Measurements from ENCODE around the gene HOXC10.

GRCh38 chr12:54014377-54015017 is 29.6 kb downstream of the HOXC10 start:
- TF ChIP-seq CTCF (IDR thresholded peaks at IDR 0.05 in 2 of 3, conservative IDR thresholded peaks at IDR 0.05 in 1 of 3; ENCODE audit: borderline replicate concordance in 1 of 3, insufficient read depth in 1 of 3, low read depth in 2 of 3, low read length in 2 of 3) (no peak), POLR2AphosphoS5 (IDR thresholded peaks at IDR 0.05; ENCODE audit: low read depth, low read length) (no peak), EZH2 (IDR thresholded peaks at IDR 0.05) (no peak), MAX (IDR thresholded peaks at IDR 0.05) (no peak), POLR2A (IDR thresholded peaks at IDR 0.05; ENCODE audit: borderline replicate concordance, extremely low read depth, insufficient read depth, insufficient read length) (no peak), RAD21 (IDR thresholded peaks at IDR 0.05; ENCODE audit: low read depth) (no peak), EZH2phosphoT487 (IDR thresholded peaks at IDR 0.05; ENCODE audit: borderline replicate concordance) (no peak)
